ENCODE data around the gene ANKZF1.

DNA sequence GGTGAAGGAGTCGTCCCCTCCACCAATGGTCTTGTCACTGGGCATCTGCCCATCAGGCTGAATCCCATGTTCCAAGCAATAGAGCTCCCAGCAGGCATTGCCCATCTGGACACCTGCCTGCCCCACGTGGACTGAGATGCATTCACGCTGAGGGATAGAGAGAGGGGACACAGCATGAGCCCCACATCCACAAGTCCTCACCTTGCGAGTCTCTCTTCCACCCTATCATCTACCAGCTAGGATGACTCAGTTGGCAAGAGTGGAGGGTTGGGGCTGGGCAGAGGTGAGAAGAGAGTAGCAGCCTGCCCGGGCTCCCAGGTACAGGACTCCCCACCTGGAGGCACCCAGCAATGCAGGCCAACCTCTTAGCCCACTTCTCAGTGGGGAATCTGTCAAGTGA is 22.5 kb downstream of the ANKZF1 start:
- TF ChIP-seq, protein P1, sequence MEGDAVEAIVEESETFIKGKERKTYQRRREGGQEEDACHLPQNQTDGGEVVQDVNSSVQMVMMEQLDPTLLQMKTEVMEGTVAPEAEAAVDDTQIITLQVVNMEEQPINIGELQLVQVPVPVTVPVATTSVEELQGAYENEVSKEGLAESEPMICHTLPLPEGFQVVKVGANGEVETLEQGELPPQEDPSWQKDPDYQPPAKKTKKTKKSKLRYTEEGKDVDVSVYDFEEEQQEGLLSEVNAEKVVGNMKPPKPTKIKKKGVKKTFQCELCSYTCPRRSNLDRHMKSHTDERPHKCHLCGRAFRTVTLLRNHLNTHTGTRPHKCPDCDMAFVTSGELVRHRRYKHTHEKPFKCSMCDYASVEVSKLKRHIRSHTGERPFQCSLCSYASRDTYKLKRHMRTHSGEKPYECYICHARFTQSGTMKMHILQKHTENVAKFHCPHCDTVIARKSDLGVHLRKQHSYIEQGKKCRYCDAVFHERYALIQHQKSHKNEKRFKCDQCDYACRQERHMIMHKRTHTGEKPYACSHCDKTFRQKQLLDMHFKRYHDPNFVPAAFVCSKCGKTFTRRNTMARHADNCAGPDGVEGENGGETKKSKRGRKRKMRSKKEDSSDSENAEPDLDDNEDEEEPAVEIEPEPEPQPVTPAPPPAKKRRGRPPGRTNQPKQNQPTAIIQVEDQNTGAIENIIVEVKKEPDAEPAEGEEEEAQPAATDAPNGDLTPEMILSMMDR (IDR thresholded peaks at IDR 0.05), result peak in 2 of 6 experiments; percentile 3 to 28
- no peak for TF ChIP-seq POLR2A (IDR thresholded peaks at IDR 0.05)

Measured in Peyer's patch (tissue), 4 donors.